Tongue (tissue), 3 donors: ENCODE results near the gene SLC6A16. TPM values are rescaled to one million over a fixed set of nuclear protein-coding genes. Genes with fewer than 3 reads are reported as not detected.
A peak's percentile ranks its signal among the peaks of the same experiment; 100 is the strongest.

ENCODE experiments used
- DNase-seq: peaks from one replicate; pipeline ENCODE4 v3.0.0-alpha.2; 2015
- small RNA-seq: library from RNA; depleted of rRNA; stranded (forward); fragments of <200 nt; gene quantifications from one replicate; pipeline ENCODE3, GENCODE V24; 2014; ENCODE audit warnings: low replicate concordance
- total RNA-seq: library from RNA; depleted of rRNA; stranded (reverse); fragments of >200 nt; gene quantifications from one replicate; pipeline ENCODE4 v1.2.3, GENCODE V29; 2014

Gene SLC6A16
- total RNA-seq, 1 donor from 2014 or later, result 0.51 TPM

DNA sequence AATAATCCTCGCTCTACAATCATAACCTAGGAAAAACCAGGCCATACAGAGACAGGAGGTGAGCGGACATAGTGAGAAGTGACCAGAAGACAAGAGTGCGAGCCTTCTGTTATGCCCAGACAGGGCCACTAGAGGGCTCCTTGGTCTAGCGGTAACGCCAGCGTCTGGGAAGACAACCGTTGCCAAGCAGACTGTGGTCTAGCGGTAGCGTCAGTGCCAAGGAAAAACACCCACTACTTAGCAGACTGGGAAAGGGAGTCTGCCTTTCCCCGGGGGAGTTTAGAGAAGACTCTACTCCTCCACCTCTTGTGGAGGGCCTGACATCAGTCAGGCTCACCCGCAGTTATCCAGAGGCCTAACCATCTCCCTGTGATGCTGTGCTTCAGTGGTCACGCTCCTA, 58.6 kb downstream of the SLC6A16 start:
- peak; percentile 13 for DNase-seq

DNA sequence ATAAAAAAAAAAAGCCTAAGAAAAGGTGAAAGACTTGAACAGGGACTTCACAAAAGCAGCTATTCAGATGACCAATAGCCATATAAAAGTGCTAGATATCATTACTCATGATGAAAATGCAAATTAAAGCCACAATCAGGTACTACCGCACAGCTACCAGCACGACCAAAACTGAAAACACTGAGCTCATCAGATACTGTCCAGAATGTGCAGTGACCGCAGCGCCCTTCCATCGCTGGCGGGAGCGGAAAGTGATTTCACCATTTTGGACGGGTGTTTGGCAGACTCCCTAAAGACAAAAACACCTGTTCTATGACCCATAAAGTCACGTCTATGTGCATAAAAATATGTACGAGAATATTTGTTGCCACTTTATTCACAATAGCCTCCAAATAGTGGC, 60.7 kb downstream of the SLC6A16 start:
- DNase-seq, result no peak

DNA sequence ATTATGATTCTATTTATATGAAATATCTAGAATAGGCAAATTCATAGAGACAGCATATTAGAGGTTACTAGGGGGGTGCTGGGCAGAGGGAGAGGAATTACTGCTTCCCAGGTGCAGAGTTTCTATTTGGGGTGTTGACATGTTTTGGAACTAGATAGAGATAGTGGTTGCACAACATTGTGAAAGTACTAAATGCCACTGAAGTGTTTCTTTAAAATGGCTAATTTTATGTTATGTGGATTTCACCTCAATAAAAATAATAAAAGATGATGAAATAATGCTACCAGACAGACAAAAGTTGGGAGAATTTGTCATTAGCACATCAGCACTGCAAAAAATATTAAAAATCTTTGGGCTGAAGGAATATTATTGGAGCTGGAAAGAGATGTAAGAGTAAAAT, 63.4 kb downstream of the SLC6A16 start:
- no peak for DNase-seq

DNA sequence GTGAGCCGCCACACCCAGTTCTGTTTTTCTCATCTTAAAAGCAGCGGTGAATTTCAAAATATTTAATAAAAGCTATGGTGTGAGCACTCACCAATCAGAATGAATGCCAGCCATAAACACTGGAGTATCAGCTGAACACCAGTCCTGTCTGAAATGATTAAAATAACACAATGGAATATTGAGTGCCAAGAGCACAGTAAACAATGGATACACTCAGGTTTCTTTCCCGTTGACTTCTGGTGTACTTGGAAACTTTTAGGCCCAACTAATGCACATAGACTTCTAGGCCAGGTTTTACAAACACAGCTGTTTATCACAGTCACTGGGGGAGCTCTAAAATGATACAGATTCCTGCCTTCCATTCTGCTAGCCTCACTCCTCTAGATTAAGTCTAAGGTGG, 68.3 kb downstream of the SLC6A16 start:
- no peak for DNase-seq

DNA sequence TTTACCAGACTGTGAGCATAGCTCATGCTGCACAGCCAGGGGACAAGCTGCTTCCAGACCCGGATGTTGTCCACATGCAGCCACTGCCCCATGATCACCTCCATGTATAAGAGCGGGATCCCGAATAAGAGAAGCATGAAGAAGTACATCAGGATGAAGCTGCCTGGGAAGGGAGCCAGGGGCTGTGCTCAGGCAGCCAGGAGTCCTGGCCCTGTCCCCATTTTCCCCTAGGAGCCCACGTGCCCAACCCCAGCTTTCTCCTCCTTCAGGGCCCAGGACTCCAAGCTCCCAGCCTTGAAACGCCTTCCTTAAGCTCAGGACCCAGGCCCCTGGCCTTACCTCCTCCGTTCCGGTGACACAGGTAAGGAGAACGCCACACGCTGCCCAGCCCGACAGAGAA, 69.3 kb downstream of the SLC6A16 start:
- DNase-seq, result no peak

DNA sequence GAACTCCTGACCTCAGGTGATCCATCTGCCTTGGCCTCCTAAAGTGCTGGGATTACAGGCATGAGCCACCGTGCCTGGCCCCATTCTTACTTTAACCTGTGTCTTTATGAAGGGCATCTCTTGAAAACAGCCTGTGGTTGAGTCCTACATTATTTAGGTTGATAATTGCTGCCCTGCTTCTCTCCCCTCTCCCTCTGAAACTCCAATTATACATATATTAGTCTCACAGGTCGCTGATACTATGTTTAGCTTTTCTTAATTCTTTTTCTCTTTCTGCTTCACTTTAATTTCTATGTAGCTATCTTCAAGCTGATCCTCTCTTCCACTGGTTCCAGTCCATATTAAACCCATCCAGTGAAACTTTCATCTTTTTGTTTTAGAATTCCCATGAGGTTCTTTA, 75.1 kb downstream of the SLC6A16 start:
- DNase-seq, result no peak

DNA sequence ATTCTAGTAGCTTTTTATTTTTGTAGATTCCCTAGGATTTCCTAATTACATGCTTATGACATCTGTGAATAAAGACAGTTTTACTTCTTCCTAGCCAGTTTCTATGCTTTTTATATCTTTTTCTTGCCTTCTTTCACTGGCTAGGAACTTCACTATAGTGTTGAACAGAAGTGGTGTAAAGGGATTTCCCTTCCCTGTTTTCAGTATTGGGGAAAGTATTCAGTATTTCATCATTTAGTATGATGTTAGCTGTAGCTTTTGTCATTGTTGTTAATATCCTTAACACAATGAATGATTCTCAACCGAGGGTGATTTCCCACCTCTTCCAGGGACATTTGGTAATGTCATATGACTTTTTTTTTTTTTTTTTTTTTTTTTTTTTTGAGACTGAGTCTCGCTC, 77.3 kb downstream of the SLC6A16 start:
- DNase-seq, result no peak

DNA sequence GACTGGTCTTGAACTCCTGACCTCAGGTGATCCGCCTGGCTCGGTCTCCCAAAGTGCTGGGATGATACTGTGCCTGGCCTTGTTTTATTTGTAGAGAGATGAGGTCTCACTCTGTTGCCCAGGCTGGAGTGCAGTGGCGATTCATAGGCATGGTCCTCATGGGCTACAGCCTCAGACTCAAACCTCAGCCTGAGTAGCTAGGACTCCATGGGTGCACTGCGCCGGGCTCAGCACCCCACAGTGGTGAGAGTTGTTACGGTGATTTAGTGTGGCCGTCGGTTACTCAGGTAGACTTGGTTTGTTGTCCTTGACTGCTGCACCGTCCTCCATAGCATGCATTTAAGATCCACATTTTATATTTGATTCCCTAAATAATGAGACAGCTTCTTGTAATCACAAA, 80.7 kb downstream of the SLC6A16 start:
- DNase-seq, result no peak

DNA sequence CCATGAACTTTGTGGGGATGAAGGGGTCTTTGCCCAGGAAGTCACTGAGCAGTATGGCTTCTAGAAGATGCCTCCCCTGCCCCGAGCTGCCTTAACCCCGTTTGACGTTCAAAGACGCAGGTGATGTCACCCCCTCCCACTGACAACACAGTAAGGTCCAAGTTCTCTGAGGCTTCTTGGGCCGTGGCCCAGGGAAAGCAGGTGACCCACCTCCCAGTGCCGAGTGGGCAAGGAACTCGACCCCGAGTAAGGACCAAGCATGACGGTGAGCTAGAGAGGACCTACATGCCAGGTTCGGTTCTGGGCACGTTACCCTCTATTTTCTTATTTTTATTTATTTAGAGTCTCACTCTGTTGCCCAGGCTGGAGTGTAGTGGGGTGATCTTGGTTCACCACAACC, 81.3 kb downstream of the SLC6A16 start:
- no peak for DNase-seq

DNA sequence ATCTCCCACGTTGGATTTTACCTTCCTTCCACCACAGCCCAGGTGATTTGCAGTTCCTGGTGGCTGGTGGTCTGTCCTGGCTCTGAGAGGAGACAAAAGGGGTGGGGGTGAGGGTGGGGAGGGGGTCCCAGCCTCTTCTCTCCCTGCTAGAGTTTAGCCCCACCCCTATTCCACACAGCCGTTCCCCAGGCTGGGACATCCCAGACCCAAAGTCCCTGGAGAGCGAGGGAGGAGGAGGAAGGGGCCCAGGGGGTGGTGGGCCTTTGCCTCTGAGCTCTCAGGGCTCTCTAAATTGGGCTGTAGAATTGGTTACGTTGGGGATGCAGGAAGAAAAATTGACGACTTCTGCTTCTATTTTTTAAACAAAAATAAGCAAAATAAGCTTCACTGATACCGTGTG, 81.9 kb downstream of the SLC6A16 start:
- no peak for DNase-seq

DNA sequence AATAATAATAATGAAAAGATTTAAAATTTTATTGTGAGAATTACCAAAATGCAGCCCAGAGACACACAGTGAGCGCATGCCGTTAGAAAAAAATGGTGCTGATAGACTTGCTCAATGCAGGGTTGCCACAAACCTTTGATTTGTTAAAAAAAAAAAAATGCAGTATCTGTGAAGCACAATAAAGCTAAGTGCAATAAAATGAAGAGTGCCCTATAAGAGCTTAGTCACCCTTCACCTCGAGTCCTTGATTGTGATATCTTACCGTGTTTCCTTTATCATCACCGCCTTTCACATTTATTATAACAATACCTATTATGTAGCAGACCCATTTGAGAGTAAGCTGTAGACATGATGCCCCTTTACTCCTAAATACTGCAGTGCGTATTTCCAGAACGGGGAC, 83.2 kb downstream of the SLC6A16 start:
- no peak for DNase-seq

Small RNAs within 50 kb of the gene (small RNA-seq; reads per million reads assigned to genes)
- gene MIR4324, result not detected

Other genes starting within 250 kb of the SLC6A16 start
- gene SNRNP70, start 239.7 kb downstream of the SLC6A16 start, total RNA-seq, result 150 TPM
- 6.1 TPM for gene LIN7B, start 210.8 kb downstream of the SLC6A16 start, total RNA-seq
- 0.51 TPM for gene C19orf73, start 206.0 kb downstream of the SLC6A16 start, total RNA-seq
- 9.7 TPM for gene PPFIA3, start 205.6 kb downstream of the SLC6A16 start, total RNA-seq
- 154 TPM for gene HRC, start 169.8 kb downstream of the SLC6A16 start, total RNA-seq
- gene TRPM4, start 167.4 kb downstream of the SLC6A16 start, total RNA-seq, result 28.2 TPM
- gene CD37, start 10.2 kb upstream of the SLC6A16 start, total RNA-seq, result 2.3 TPM
- 30.9 TPM for gene TEAD2, start 37.2 kb upstream of the SLC6A16 start, total RNA-seq
- gene DKKL1, start 38.7 kb upstream of the SLC6A16 start, total RNA-seq, result not detected
- gene KASH5, start 63.1 kb upstream of the SLC6A16 start, total RNA-seq, result not detected
- gene PTH2, start 98.2 kb upstream of the SLC6A16 start, total RNA-seq, result not detected
- gene GFY, start 100.2 kb upstream of the SLC6A16 start, total RNA-seq, result not detected
- 1.4 TPM for gene SLC17A7, start 116.3 kb upstream of the SLC6A16 start, total RNA-seq
- 58.3 TPM for gene PIH1D1, start 126.6 kb upstream of the SLC6A16 start, total RNA-seq
- 34.6 TPM for gene ALDH16A1, start 128.0 kb upstream of the SLC6A16 start, total RNA-seq
- gene FLT3LG, start 149.0 kb upstream of the SLC6A16 start, total RNA-seq, result 2.5 TPM
- 1,944 TPM for gene RPL13A, start 162.4 kb upstream of the SLC6A16 start, total RNA-seq
- 5,071 TPM for gene RPS11, start 171.2 kb upstream of the SLC6A16 start, total RNA-seq
- 122 TPM for gene FCGRT, start 187.5 kb upstream of the SLC6A16 start, total RNA-seq
- gene RCN3, start 202.8 kb upstream of the SLC6A16 start, total RNA-seq, result 41.4 TPM